Measurements from ENCODE around the gene RFESD.

DNA sequence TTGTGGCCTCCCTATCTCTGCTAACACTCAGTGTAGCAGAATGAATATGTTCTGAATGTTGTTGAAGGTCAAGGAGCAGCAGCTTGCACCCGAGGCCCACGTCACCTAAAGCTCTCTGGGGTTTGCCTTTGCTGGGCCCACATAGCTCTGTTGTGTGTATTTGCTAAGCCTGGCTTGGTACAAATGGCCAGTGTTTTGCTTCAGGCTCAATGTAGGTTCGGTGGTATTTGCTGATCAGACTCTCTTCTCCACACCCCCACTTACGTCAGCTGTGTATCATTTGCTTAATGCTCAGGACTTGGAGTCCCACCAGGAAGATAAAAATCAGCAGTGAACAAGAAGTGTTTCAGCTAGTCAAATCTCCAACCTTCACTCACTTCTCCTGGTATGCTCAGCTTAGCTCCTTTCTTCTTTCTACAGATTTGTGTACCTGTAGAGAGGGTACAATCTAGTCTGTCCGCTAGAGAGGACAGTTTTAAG, 4.8 kb upstream of the RFESD start:
- peak in 1 of 4 experiments; percentile 7 for TF ChIP-seq CTCF (IDR thresholded peaks at IDR 0.05)
- TF ChIP-seq POLR2A (IDR thresholded peaks at IDR 0.05): peak; percentile 52
